ENCODE results near the gene DRAP1.

DRAP1 gene

GRCh38 chr11:65886826-65887722 is 32.2 kb upstream of the DRAP1 start:
- no peak for DNase-seq (ENCODE audit: low spot score)

- peak; percentile 63 for DNase-seq (ENCODE audit: low spot score)
Observed at GRCh38 chr11:65887723-65888162, 31.5 kb upstream of the DRAP1 start.

- DNase-seq (ENCODE audit: low spot score), result peak; percentile 95
Observed at GRCh38 chr11:65888163-65888814, 30.9 kb upstream of the DRAP1 start, which contains the start of gene FIBP. FIBP (minus strand) TSS chr11:65888471; CDS start chr11:65888418, 53 bp downstream.

DNA sequence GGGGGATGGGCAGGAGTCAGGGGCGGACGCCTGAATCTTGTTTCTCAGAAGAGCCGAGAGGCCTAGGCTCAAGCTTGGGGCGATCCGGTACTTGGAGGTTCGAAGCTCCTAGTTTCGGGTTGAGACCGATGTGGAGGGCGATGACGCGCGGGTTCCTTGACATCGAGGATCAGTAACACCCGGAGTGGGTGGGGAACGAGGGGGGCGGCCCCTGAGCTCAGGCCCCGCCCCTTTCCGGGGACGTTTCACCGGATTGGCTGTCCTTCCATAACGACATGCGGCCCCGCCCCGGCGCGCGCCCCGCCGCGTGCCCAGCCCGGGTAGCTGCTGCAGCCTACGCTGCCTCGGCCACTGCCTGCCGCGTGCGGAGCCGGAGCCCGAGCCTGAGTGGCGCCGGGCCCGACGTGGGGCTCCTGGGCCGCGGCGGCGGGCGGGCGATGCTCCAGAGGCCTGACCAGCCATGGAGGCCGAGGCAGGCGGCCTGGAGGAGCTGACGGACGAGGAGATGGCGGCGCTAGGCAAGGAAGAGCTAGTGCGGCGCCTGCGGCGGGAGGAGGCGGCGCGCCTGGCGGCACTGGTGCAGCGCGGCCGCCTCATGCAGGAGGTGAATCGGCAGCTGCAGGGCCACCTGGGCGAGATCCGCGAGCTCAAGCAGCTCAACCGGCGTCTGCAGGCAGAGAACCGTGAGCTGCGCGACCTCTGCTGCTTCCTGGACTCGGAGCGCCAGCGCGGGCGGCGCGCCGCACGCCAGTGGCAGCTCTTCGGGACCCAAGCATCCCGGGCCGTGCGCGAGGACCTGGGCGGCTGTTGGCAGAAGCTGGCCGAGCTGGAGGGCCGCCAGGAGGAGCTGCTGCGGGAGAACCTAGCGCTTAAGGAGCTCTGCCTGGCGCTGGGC is 28.7 kb upstream of the DRAP1 start, which contains the start of gene CCDC85B:
CCDC85B (plus strand) TSS at position 350 of the 895 bp plus-strand sequence; CDS start at position 461, 111 bp downstream.
- peak; percentile 94 for DNase-seq (ENCODE audit: low spot score)

- DNase-seq (ENCODE audit: low spot score), result peak; percentile 46
Observed at GRCh38 chr11:65891219-65892136, 27.7 kb upstream of the DRAP1 start.

DNA sequence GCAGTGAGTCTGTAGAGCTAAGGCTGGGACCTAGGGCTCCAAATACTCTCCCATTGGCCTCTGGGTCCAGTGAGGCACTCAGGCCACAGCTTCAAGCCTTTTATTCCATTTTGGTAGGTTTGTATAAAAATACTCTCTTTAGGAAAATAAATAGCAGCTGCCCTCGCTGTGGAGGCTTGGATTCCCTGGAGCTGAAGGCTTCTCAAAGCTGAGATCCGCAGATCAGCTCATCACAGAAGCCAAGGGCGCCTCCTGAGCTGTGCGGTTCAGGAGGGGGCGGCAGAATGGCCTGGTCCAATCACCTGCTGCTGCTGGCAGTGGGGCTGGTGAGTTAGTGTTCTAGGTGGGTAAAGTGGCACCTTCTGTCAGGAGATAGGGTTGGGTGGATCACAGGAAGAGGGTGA is 27.1 kb upstream of the DRAP1 start:
- DNase-seq (ENCODE audit: low spot score), result peak; percentile 35

GRCh38 chr11:65892661-65893317 is 26.4 kb upstream of the DRAP1 start:
- no peak for DNase-seq (ENCODE audit: low spot score)

- DNase-seq (ENCODE audit: low spot score), result no peak
Observed at GRCh38 chr11:65894034-65894591, 25.1 kb upstream of the DRAP1 start.

GRCh38 chr11:65895482-65895981 is 23.7 kb upstream of the DRAP1 start:
- no peak for DNase-seq (ENCODE audit: low spot score)

- no peak for DNase-seq (ENCODE audit: low spot score)
Observed at GRCh38 chr11:65896034-65896999, 22.9 kb upstream of the DRAP1 start.

- DNase-seq (ENCODE audit: low spot score), result no peak
Observed at GRCh38 chr11:65897020-65897471, 22.2 kb upstream of the DRAP1 start.

GRCh38 chr11:65898656-65899355 is 20.4 kb upstream of the DRAP1 start:
- no peak for DNase-seq (ENCODE audit: low spot score)

- DNase-seq (ENCODE audit: low spot score), result peak; percentile 86
Observed at GRCh38 chr11:65899356-65900124, 19.7 kb upstream of the DRAP1 start.

- peak; percentile 95 for DNase-seq (ENCODE audit: low spot score)
Observed at GRCh38 chr11:65900125-65900898, 18.9 kb upstream of the DRAP1 start, which contains the start of gene FOSL1. FOSL1 (minus strand) TSS chr11:65900388; CDS start chr11:65900339, 49 bp downstream.

DNA sequence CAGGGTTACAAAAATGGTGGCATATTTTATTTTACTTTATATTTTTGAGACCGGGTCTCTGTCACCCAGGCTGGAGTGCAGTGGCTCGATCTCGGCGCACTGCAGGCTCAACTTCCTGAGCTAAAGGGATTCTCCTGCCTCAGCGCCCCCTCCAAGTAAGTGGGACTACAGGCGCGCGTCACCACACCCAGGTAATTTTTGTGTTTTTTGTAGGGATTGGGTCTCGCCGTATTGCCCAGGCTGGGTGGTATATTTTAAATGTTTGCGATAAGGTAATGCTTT is 18.4 kb upstream of the DRAP1 start:
- DNase-seq (ENCODE audit: low spot score), result no peak

DNA sequence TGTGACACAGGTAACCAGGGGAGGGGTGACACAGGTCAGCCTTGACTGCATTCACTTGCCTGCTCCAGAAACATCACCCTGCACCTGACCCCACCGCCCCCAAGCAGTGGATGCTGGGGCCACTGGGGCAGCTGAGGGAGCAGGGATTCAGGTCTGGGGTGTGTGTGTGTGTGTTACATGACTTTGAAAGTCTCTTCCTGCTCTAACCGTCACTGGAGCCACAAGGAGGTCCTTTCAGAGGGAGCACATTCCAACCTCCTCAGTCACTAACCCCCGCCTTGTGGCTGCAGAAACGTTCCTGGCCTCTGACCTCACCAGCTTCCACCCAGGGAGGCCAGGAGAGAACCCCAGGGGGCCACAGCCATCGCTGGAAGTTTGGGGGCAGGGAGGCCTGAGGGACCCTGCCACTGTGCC is 16.2 kb upstream of the DRAP1 start:
- peak; percentile 85 for DNase-seq (ENCODE audit: low spot score)

Measured in AG08396 (cell line).